Panc1 (cell line): ENCODE data around the gene TNRC18.

ENCODE experiments used
- POLR2AphosphoS5 ChIP-seq: IDR thresholded peaks from 2 replicates; pipeline ENCODE4 v1.6.1; 2012; ENCODE audit warnings: mild to moderate bottlenecking, low read depth, low read length, moderate library complexity
- TF ChIP-seq, protein P1 (sequence below): fragments of 450-650 bp; IDR thresholded peaks from 2 replicates; pipeline ENCODE4 v1.5.1; 2017; ENCODE audit warnings: mild to moderate bottlenecking

DNA sequence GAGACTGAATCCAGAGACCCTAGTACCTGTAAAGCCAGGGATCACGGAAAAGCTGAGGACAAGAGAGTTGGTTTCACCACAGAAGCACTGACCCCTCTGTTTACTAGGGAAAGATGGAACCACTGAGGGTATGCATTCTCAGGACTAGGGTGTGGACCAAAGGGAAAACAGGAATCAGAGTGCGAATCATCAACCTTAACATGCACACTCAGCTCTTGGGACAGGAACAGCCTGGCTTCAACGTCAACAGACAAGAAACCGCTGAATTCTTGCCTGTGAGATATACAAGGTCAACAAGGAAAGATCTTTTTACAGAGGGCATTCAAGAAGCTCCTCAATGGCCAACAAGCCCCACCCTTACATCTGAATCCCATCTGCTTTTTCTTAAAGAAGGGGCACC is 14.9 kb downstream of the TNRC18 start:
- TF ChIP-seq, protein P1, sequence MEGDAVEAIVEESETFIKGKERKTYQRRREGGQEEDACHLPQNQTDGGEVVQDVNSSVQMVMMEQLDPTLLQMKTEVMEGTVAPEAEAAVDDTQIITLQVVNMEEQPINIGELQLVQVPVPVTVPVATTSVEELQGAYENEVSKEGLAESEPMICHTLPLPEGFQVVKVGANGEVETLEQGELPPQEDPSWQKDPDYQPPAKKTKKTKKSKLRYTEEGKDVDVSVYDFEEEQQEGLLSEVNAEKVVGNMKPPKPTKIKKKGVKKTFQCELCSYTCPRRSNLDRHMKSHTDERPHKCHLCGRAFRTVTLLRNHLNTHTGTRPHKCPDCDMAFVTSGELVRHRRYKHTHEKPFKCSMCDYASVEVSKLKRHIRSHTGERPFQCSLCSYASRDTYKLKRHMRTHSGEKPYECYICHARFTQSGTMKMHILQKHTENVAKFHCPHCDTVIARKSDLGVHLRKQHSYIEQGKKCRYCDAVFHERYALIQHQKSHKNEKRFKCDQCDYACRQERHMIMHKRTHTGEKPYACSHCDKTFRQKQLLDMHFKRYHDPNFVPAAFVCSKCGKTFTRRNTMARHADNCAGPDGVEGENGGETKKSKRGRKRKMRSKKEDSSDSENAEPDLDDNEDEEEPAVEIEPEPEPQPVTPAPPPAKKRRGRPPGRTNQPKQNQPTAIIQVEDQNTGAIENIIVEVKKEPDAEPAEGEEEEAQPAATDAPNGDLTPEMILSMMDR = no peak
- no peak for TF ChIP-seq POLR2AphosphoS5
